ENCODE results near the gene TLR9. TPM values are rescaled to one million over a fixed set of nuclear protein-coding genes. Genes with fewer than 3 reads are reported as not detected.

The TLR9 gene
- total RNA-seq, 4 donors from 2014 or later: 0.13 to 0.69 (median 0.17) TPM; not detected in 1

GRCh38 chr3:52198643-52199608, 26.5 kb downstream of the TLR9 start:
- no peak for DNase-seq (ENCODE audit: extremely low spot score)
- H3K4me1 ChIP-seq: peaks cover 63 to 77% (median 75%) of the 10 kb centered on the region in 4 donors
- no peak for TF ChIP-seq EP300 (IDR thresholded peaks at IDR 0.05)
- no peaks in the 10 kb centered on the region for H3K27me3 ChIP-seq
- peaks cover 17 to 43% (median 39%) of the 10 kb centered on the region in 4 donors for H3K36me3 ChIP-seq
- intact Hi-C loops (cut with DNase I): no loop called here
- peak overlapping the region; percentile 79 to 89 (median 85) for H3K27ac ChIP-seq (replicated peaks in 1 of 4)
- H3K4me3 ChIP-seq: peak overlapping the region; percentile 70 to 95 (median 89)
- no peaks in the 10 kb centered on the region for H3K9me3 ChIP-seq
- WGBS: 38% methylated on average over 14 of the region's 14 CpGs

- no peak for TF ChIP-seq EP300 (IDR thresholded peaks at IDR 0.05)
- TF ChIP-seq POLR2AphosphoS5 (IDR thresholded peaks at IDR 0.05): peak; percentile 95
- peak; percentile 8 to 43 (median 33) for TF ChIP-seq CTCF (IDR thresholded peaks at IDR 0.05)
- peak; percentile 74 for TF ChIP-seq POLR2A (IDR thresholded peaks at IDR 0.05; ENCODE audit: low read depth)
- peak within 1 kb of the TSS; percentile 70 to 95 (median 89) for H3K4me3 ChIP-seq
- no peaks in the 10 kb centered on the region for H3K27me3 ChIP-seq
- intact Hi-C loops (cut with DNase I): no loop called here
- DNase-seq (ENCODE audit: extremely low spot score): peak; percentile 95
- H3K27ac ChIP-seq (replicated peaks in 1 of 4): peak within 1 kb of the TSS; percentile 79 to 89 (median 85)
- peaks cover 63 to 82% (median 80%) of the 10 kb centered on the region in 4 donors for H3K4me1 ChIP-seq
- H3K36me3 ChIP-seq: peaks cover 8 to 34% (median 30%) of the 10 kb centered on the region in 4 donors
- H3K9me3 ChIP-seq: no peaks in the 10 kb centered on the region
- 0% methylated on average over 21 of the region's 71 CpGs for WGBS
Observed at GRCh38 chr3:52197842-52198625, 27.4 kb downstream of the TLR9 start, which contains the start of gene ALAS1. ALAS1 (plus strand) TSS chr3:52198160; CDS start chr3:52199242, 1,082 bp downstream.

- TF ChIP-seq POLR2A (IDR thresholded peaks at IDR 0.05; ENCODE audit: low read depth) (no peak), EP300 (IDR thresholded peaks at IDR 0.05) (no peak), CTCF (IDR thresholded peaks at IDR 0.05) (no peak), POLR2AphosphoS5 (IDR thresholded peaks at IDR 0.05) (no peak)
- intact Hi-C loops (cut with DNase I): no loop called here
- Histone ChIP-seq H3K27me3 (no peaks in the 10 kb centered on the region), H3K27ac (replicated peaks in 1 of 4) (peak overlapping the region; percentile 79 to 89 (median 85)), H3K4me1 (peaks cover 59 to 83% (median 83%) of the 10 kb centered on the region in 4 donors), H3K36me3 (peaks cover 3 to 28% (median 24%) of the 10 kb centered on the region in 4 donors), H3K4me3 (peak overlapping the region; percentile 70 to 95 (median 89)), H3K9me3 (no peaks in the 10 kb centered on the region)
- 40% methylated on average over 10 of the region's 10 CpGs for WGBS
- no peak for DNase-seq (ENCODE audit: extremely low spot score)
Observed at GRCh38 chr3:52197499-52197841, 28.0 kb downstream of the TLR9 start.

GRCh38 chr3:52196977-52197376, 28.5 kb downstream of the TLR9 start:
- WGBS: 50% methylated on average over 3 of the region's 3 CpGs
- H3K27me3 ChIP-seq: no peaks in the 10 kb centered on the region
- intact Hi-C loops (cut with DNase I): no loop called here
- peak overlapping the region; percentile 79 to 89 (median 85) for H3K27ac ChIP-seq (replicated peaks in 1 of 4)
- peak overlapping the region in 2 of 4 donors; percentile 70 to 84 for H3K4me3 ChIP-seq
- peaks cover 54 to 83% (median 79%) of the 10 kb centered on the region in 4 donors for H3K4me1 ChIP-seq
- DNase-seq (ENCODE audit: extremely low spot score): no peak
- H3K36me3 ChIP-seq: peaks cover 0 to 23% (median 19%) of the 10 kb centered on the region in 4 donors
- TF ChIP-seq EP300 (IDR thresholded peaks at IDR 0.05) (no peak), POLR2AphosphoS5 (IDR thresholded peaks at IDR 0.05) (no peak), CTCF (IDR thresholded peaks at IDR 0.05) (no peak), POLR2A (IDR thresholded peaks at IDR 0.05; ENCODE audit: low read depth) (no peak)
- H3K9me3 ChIP-seq: no peaks in the 10 kb centered on the region
